Parathyroid adenoma (tissue), 2 donors: Measurements from ENCODE around the gene RNF208.

ENCODE experiments used
- H2AFZ ChIP-seq: fragments of 300-600 bp; sonication (generic); one replicate; pipeline ENCODE4 v1.7.0; 2017; ENCODE audit warnings: antibody characterized with exemption, mild to moderate bottlenecking
- H3K27ac ChIP-seq: fragments of 300-600 bp; sonication (generic); one replicate; pipeline ENCODE4 v1.7.0; 2017
- H3K27me3 ChIP-seq: fragments of 300-600 bp; sonication (generic); one replicate; pipeline ENCODE4 v1.7.0; 2017; ENCODE audit warnings: low read length; ENCODE audit not compliant: control insufficient read depth, insufficient read depth
- H3K36me3 ChIP-seq: fragments of 300-600 bp; sonication (generic); one replicate; pipeline ENCODE4 v1.7.0; 2017; ENCODE audit warnings: low read length; ENCODE audit not compliant: control insufficient read depth, insufficient read depth
- H3K4me1 ChIP-seq: fragments of 300-600 bp; sonication (generic); one replicate; pipeline ENCODE4 v1.7.0; 2017; ENCODE audit warnings: control low read depth
- H3K4me2 ChIP-seq: fragments of 300-600 bp; sonication (generic); one replicate; pipeline ENCODE4 v1.7.0; 2017; ENCODE audit warnings: low read length
- H3K4me3 ChIP-seq: fragments of 300-600 bp; sonication (generic); one replicate; pipeline ENCODE4 v1.7.0; 2017; ENCODE audit warnings: low read depth, low read length
- H3K79me2 ChIP-seq: fragments of 300-600 bp; sonication (generic); one replicate; pipeline ENCODE4 v1.7.0; 2017; ENCODE audit warnings: control low read depth
- H3K9ac ChIP-seq: fragments of 300-600 bp; sonication (generic); one replicate; pipeline ENCODE4 v1.7.0; 2017; ENCODE audit warnings: mild to moderate bottlenecking
- H3K9me3 ChIP-seq: fragments of 300-600 bp; sonication (generic); one replicate; pipeline ENCODE4 v1.7.0; 2017; ENCODE audit warnings: low read length; ENCODE audit not compliant: control insufficient read depth
- CTCF ChIP-seq: fragments of 300-600 bp; sonication (generic); IDR thresholded peaks from one replicate; pipeline ENCODE4 v1.7.0; 2017; ENCODE audit warnings: antibody characterized with exemption, mild to moderate bottlenecking
- donor health status: primary hyperparathyroidism.

Gene RNF208

GRCh38 chr9:137265496-137266161 is 43.6 kb upstream of the RNF208 start:
- no peaks in the 10 kb centered on the region for H3K36me3 ChIP-seq
- H3K27ac ChIP-seq: no peak overlapping the region
- no peak overlapping the region for H3K4me3 ChIP-seq

GRCh38 chr9:137264067-137264466 is 42.0 kb upstream of the RNF208 start:
- Histone ChIP-seq H3K79me2 (no peaks in the 10 kb centered on the region), H3K36me3 (no peaks in the 10 kb centered on the region)
- TF ChIP-seq CTCF: no peak

More at GRCh38 chr9:137265496-137266161, 43.6 kb upstream of the RNF208 start:
- TF ChIP-seq CTCF: no peak
- peaks cover 4% of the 10 kb centered on the region for H3K4me1 ChIP-seq
- no peaks in the 10 kb centered on the region for H3K79me2 ChIP-seq
- no peaks in the 10 kb centered on the region for H3K9me3 ChIP-seq
- no peak overlapping the region for H3K9ac ChIP-seq
- H2AFZ ChIP-seq: no peak overlapping the region
- no peaks in the 10 kb centered on the region for H3K27me3 ChIP-seq
- no peak overlapping the region for H3K4me2 ChIP-seq

GRCh38 chr9:137263506-137263905 is 41.5 kb upstream of the RNF208 start:
- no peak overlapping the region for H3K4me2 ChIP-seq
- H3K27ac ChIP-seq: no peak overlapping the region
- peaks cover under 1% of the 10 kb centered on the region for H3K4me1 ChIP-seq
- H3K27me3 ChIP-seq: no peaks in the 10 kb centered on the region
- H3K4me3 ChIP-seq: no peak overlapping the region
- no peak for TF ChIP-seq CTCF
- no peak overlapping the region for H3K9ac ChIP-seq
- no peak overlapping the region for H2AFZ ChIP-seq
- H3K9me3 ChIP-seq: no peaks in the 10 kb centered on the region
- H3K79me2 ChIP-seq: no peaks in the 10 kb centered on the region
- H3K36me3 ChIP-seq: no peaks in the 10 kb centered on the region

More at GRCh38 chr9:137264067-137264466, 42.0 kb upstream of the RNF208 start:
- peaks cover 4% of the 10 kb centered on the region for H3K4me1 ChIP-seq
- no peaks in the 10 kb centered on the region for H3K9me3 ChIP-seq
- H2AFZ ChIP-seq: no peak overlapping the region
- no peaks in the 10 kb centered on the region for H3K27me3 ChIP-seq
- H3K27ac ChIP-seq: no peak overlapping the region
- no peak overlapping the region for H3K4me2 ChIP-seq
- no peak overlapping the region for H3K9ac ChIP-seq
- no peak overlapping the region for H3K4me3 ChIP-seq

GRCh38 chr9:137262909-137263285 is 40.9 kb upstream of the RNF208 start:
- no peaks in the 10 kb centered on the region for H3K9me3 ChIP-seq
- H2AFZ ChIP-seq: no peak overlapping the region
- H3K27ac ChIP-seq: no peak overlapping the region
- no peak overlapping the region for H3K4me3 ChIP-seq
- no peak overlapping the region for H3K4me2 ChIP-seq
- H3K27me3 ChIP-seq: no peaks in the 10 kb centered on the region
- H3K36me3 ChIP-seq: no peaks in the 10 kb centered on the region
- H3K4me1 ChIP-seq: no peaks in the 10 kb centered on the region
- no peaks in the 10 kb centered on the region for H3K79me2 ChIP-seq
- H3K9ac ChIP-seq: no peak overlapping the region
- no peak for TF ChIP-seq CTCF
